ENCODE measurements around the gene PAX4.
A peak's percentile ranks its signal among the peaks of the same experiment; 100 is the strongest.

The PAX4 gene

GRCh38 chr7:127618042-127618441 lies at the start of gene PAX4:
PAX4 (minus strand) TSS chr7:127618142; CDS start chr7:127615928, 2,214 bp downstream.
- no peak for DNase-seq

- DNase-seq: no peak
Observed at GRCh38 chr7:127667017-127667670, 49.2 kb upstream of the PAX4 start.

- no peak for DNase-seq
Observed at GRCh38 chr7:127666602-127667001, 48.7 kb upstream of the PAX4 start.

- DNase-seq: no peak
Observed at GRCh38 chr7:127665922-127666321, 48.0 kb upstream of the PAX4 start.

- no peak for DNase-seq
Observed at GRCh38 chr7:127658970-127659630, 41.2 kb upstream of the PAX4 start.

- DNase-seq: no peak
Observed at GRCh38 chr7:127657500-127657899, 39.6 kb upstream of the PAX4 start.

GRCh38 chr7:127655720-127656119 lies 37.8 kb upstream of the PAX4 start:
- no peak for DNase-seq

GRCh38 chr7:127654404-127655394 lies 36.8 kb upstream of the PAX4 start:
- DNase-seq: no peak

GRCh38 chr7:127653396-127653795 lies 35.5 kb upstream of the PAX4 start:
- DNase-seq: no peak

GRCh38 chr7:127652333-127653248 lies 34.6 kb upstream of the PAX4 start:
- DNase-seq: no peak

- DNase-seq: peak; percentile 97
Observed at GRCh38 chr7:127651556-127652332, 33.8 kb upstream of the PAX4 start, which contains the start of gene SND1. SND1 (plus strand) TSS chr7:127652194; CDS start chr7:127652374, 180 bp downstream.

GRCh38 chr7:127650847-127651555 lies 33.1 kb upstream of the PAX4 start:
- no peak for DNase-seq

- DNase-seq: no peak
Observed at GRCh38 chr7:127648986-127649385, 31.0 kb upstream of the PAX4 start.

GRCh38 chr7:127647636-127648035 lies 29.7 kb upstream of the PAX4 start:
- no peak for DNase-seq

GRCh38 chr7:127644484-127644883 lies 26.5 kb upstream of the PAX4 start:
- DNase-seq: no peak

GRCh38 chr7:127638197-127638596 lies 20.3 kb upstream of the PAX4 start:
- no peak for DNase-seq

- no peak for DNase-seq
Observed at GRCh38 chr7:127635659-127636285, 17.8 kb upstream of the PAX4 start.

- DNase-seq: no peak
Observed at GRCh38 chr7:127632276-127632910, 14.5 kb upstream of the PAX4 start.

- DNase-seq: no peak
Observed at GRCh38 chr7:127629268-127629854, 11.4 kb upstream of the PAX4 start.

Measured in NCI-H446 treated with DMSO at 0.1 percent for 48 hours (cell line).